ENCODE results near the gene CHN2. TPM values are rescaled to one million over a fixed set of nuclear protein-coding genes. Genes with fewer than 3 reads are reported as not detected.

The CHN2 gene
- total RNA-seq, 1 experiment from 2014 or later: 2.1 TPM

DNA sequence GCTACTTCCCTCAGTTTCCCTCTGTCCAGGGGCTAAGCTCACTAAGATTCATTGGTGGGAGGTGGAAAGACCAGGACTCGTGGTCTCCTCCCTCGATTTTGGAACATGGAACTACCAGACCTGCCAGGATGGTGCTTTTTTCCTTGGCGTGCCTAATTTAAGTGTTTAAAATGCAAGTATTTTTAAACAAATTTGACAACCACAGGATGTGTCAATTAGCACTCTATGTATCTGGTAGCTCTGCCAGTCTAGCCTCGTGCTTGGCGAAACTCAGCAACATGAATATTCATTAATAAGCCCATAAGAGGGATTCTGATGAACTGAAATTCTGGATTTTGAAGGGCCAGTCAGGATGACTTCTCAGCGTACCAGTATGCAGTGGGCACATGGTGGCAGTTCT is 224.1 kb downstream of the CHN2 start:
- POLR2A ChIA-PET: no interaction called here
- Histone ChIP-seq H3K4me1 (ENCODE audit: control insufficient read depth in 1 of 2, insufficient read depth in 2 of 2, low read length in 2 of 2) (no peaks in the 10 kb centered on the region), H3K9me2 (ENCODE audit: insufficient read depth) (no peaks in the 10 kb centered on the region), H3K79me2 (ENCODE audit: insufficient read depth, low read length) (no peaks in the 10 kb centered on the region), H3K4me2 (ENCODE audit: low read length) (no peak overlapping the region), H3K27ac (ENCODE audit: low read depth, low read length) (no peak overlapping the region), H2AFZ (ENCODE audit: low read depth, low read length, poor library complexity, severe bottlenecking) (no peak overlapping the region), H4K20me1 (ENCODE audit: insufficient read depth) (no peaks in the 10 kb centered on the region), H3K9me3 (ENCODE audit: control insufficient read depth in 1 of 2, insufficient read depth in 1 of 2, low read depth in 1 of 2, low read length in 2 of 2) (no peaks in the 10 kb centered on the region), H3K9ac (ENCODE audit: low read length) (no peak overlapping the region), H3K27me3 (ENCODE audit: insufficient read depth, low read length) (no peaks in the 10 kb centered on the region), H3K4me3 (replicated peaks in 1 of 2; ENCODE audit: low read depth in 1 of 2, low read length in 2 of 2) (no peak overlapping the region), H3K36me3 (ENCODE audit: control insufficient read depth in 1 of 2, insufficient read depth in 2 of 2, low read length in 2 of 2) (no peaks in the 10 kb centered on the region)
- intact Hi-C loops (cut with micrococcal nuclease): no loop called here
- DNase-seq (ENCODE audit: low read depth, low spot score) (no peak), ATAC-seq (no peak)
- TF ChIP-seq FOSL1 (IDR thresholded peaks at IDR 0.05; ENCODE audit: low read depth) (no peak), RAD21 (IDR thresholded peaks at IDR 0.05; ENCODE audit: low read depth) (no peak), JUND (IDR thresholded peaks at IDR 0.05) (no peak), ZNF274 (IDR thresholded peaks at IDR 0.05; ENCODE audit: low read depth, low read length) (no peak), YY1 (IDR thresholded peaks at IDR 0.05; ENCODE audit: extremely low read depth, insufficient replicate concordance, low read depth, low read length) (no peak)
- TF ChIP-seq, protein P1, sequence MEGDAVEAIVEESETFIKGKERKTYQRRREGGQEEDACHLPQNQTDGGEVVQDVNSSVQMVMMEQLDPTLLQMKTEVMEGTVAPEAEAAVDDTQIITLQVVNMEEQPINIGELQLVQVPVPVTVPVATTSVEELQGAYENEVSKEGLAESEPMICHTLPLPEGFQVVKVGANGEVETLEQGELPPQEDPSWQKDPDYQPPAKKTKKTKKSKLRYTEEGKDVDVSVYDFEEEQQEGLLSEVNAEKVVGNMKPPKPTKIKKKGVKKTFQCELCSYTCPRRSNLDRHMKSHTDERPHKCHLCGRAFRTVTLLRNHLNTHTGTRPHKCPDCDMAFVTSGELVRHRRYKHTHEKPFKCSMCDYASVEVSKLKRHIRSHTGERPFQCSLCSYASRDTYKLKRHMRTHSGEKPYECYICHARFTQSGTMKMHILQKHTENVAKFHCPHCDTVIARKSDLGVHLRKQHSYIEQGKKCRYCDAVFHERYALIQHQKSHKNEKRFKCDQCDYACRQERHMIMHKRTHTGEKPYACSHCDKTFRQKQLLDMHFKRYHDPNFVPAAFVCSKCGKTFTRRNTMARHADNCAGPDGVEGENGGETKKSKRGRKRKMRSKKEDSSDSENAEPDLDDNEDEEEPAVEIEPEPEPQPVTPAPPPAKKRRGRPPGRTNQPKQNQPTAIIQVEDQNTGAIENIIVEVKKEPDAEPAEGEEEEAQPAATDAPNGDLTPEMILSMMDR (IDR thresholded peaks at IDR 0.05 in 2 of 3, conservative IDR thresholded peaks at IDR 0.05 in 1 of 3; ENCODE audit: borderline replicate concordance in 1 of 3, insufficient read depth in 1 of 3, low read depth in 2 of 3, low read length in 2 of 3): no peak
- TF ChIP-seq, protein P2, sequence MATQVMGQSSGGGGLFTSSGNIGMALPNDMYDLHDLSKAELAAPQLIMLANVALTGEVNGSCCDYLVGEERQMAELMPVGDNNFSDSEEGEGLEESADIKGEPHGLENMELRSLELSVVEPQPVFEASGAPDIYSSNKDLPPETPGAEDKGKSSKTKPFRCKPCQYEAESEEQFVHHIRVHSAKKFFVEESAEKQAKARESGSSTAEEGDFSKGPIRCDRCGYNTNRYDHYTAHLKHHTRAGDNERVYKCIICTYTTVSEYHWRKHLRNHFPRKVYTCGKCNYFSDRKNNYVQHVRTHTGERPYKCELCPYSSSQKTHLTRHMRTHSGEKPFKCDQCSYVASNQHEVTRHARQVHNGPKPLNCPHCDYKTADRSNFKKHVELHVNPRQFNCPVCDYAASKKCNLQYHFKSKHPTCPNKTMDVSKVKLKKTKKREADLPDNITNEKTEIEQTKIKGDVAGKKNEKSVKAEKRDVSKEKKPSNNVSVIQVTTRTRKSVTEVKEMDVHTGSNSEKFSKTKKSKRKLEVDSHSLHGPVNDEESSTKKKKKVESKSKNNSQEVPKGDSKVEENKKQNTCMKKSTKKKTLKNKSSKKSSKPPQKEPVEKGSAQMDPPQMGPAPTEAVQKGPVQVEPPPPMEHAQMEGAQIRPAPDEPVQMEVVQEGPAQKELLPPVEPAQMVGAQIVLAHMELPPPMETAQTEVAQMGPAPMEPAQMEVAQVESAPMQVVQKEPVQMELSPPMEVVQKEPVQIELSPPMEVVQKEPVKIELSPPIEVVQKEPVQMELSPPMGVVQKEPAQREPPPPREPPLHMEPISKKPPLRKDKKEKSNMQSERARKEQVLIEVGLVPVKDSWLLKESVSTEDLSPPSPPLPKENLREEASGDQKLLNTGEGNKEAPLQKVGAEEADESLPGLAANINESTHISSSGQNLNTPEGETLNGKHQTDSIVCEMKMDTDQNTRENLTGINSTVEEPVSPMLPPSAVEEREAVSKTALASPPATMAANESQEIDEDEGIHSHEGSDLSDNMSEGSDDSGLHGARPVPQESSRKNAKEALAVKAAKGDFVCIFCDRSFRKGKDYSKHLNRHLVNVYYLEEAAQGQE (IDR thresholded peaks at IDR 0.05; ENCODE audit: low read depth): no peak
- BruUV-seq (replicated peaks): no TSS peak
- CTCF ChIA-PET: no interaction called here
- RAD21 ChIA-PET (ENCODE audit: low non-redundant PET in 1 of 2, low total read pairs in 2 of 2, uncharacterized antibody in 2 of 2, unreplicated experiment in 2 of 2): no interaction called here

All from HCT116 (cell line).